ENCODE measurements around the gene GALNT8.

- TF ChIP-seq, protein P1, sequence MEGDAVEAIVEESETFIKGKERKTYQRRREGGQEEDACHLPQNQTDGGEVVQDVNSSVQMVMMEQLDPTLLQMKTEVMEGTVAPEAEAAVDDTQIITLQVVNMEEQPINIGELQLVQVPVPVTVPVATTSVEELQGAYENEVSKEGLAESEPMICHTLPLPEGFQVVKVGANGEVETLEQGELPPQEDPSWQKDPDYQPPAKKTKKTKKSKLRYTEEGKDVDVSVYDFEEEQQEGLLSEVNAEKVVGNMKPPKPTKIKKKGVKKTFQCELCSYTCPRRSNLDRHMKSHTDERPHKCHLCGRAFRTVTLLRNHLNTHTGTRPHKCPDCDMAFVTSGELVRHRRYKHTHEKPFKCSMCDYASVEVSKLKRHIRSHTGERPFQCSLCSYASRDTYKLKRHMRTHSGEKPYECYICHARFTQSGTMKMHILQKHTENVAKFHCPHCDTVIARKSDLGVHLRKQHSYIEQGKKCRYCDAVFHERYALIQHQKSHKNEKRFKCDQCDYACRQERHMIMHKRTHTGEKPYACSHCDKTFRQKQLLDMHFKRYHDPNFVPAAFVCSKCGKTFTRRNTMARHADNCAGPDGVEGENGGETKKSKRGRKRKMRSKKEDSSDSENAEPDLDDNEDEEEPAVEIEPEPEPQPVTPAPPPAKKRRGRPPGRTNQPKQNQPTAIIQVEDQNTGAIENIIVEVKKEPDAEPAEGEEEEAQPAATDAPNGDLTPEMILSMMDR (IDR thresholded peaks at IDR 0.05 in 2 of 3, conservative IDR thresholded peaks at IDR 0.05 in 1 of 3; ENCODE audit: borderline replicate concordance in 1 of 3, insufficient read depth in 1 of 3, low read depth in 2 of 3, low read length in 2 of 3), result no peak
- TF ChIP-seq EGR1 (IDR thresholded peaks at IDR 0.05; ENCODE audit: low read depth), result no peak
- no peak for TF ChIP-seq POLR2AphosphoS5 (IDR thresholded peaks at IDR 0.05; ENCODE audit: low read depth, low read length)
- TF ChIP-seq, protein P2, sequence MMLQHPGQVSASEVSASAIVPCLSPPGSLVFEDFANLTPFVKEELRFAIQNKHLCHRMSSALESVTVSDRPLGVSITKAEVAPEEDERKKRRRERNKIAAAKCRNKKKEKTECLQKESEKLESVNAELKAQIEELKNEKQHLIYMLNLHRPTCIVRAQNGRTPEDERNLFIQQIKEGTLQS (IDR thresholded peaks at IDR 0.05), result no peak
- TF ChIP-seq YY1 (IDR thresholded peaks at IDR 0.05; ENCODE audit: extremely low read depth, insufficient replicate concordance, low read depth, low read length), result no peak
- no peak for TF ChIP-seq POLR2A (IDR thresholded peaks at IDR 0.05; ENCODE audit: borderline replicate concordance, extremely low read depth, insufficient read depth, insufficient read length)
- TF ChIP-seq, protein P3, sequence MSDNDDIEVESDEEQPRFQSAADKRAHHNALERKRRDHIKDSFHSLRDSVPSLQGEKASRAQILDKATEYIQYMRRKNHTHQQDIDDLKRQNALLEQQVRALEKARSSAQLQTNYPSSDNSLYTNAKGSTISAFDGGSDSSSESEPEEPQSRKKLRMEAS (IDR thresholded peaks at IDR 0.05), result no peak
- TF ChIP-seq ZNF274 (IDR thresholded peaks at IDR 0.05; ENCODE audit: low read depth, low read length), result no peak
These were observed 67.8 kb downstream of the GALNT8 start for GRCh38 chr12:4787965-4788364.

Data from HCT116 (cell line).